HepG2 (cell line): ENCODE results near the gene PLCB1. TPM values are rescaled to one million over a fixed set of nuclear protein-coding genes. Genes with fewer than 3 reads are reported as not detected.

Source experiments
- CSRNP2 ChIP-seq: sonication (generic); formaldehyde crosslinking; conservative IDR thresholded peaks from 2 replicates; pipeline ENCODE4 v1.8.0; 2022; ENCODE audit warnings: low read depth, missing genetic modification reagents
- E2F5 ChIP-seq: sonication (generic); formaldehyde crosslinking; conservative IDR thresholded peaks from 2 replicates; pipeline ENCODE4 v1.4.0; 2020; ENCODE audit warnings: missing genetic modification reagents
- FOXC1 ChIP-seq: sonication (generic); formaldehyde crosslinking; IDR thresholded peaks from 2 replicates; pipeline ENCODE4 v1.8.0; 2022; ENCODE audit warnings: mild to moderate bottlenecking, missing genetic modification reagents, borderline replicate concordance
- GMEB1 ChIP-seq: sonication (generic); formaldehyde crosslinking; IDR thresholded peaks from 2 replicates; pipeline ENCODE4 v1.5.1; 2020; ENCODE audit warnings: missing genetic modification reagents, mild to moderate bottlenecking, borderline replicate concordance
- HMGXB3 ChIP-seq: sonication (generic); formaldehyde crosslinking; IDR thresholded peaks from 2 replicates; pipeline ENCODE4 v1.4.0; 2020; ENCODE audit warnings: missing genetic modification reagents, borderline replicate concordance
- HNRNPUL1 ChIP-seq: fragments of 200-400 bp; formaldehyde crosslinking; IDR thresholded peaks from 2 replicates; pipeline ENCODE4 v1.6.1; 2017; ENCODE audit warnings: low read depth, mild to moderate bottlenecking, low read length, moderate library complexity
- ISL2 ChIP-seq: sonication (generic); formaldehyde crosslinking; IDR thresholded peaks from 2 replicates; pipeline ENCODE4 v1.5.0; 2020; ENCODE audit warnings: missing genetic modification reagents
- JUN ChIP-seq: sonication (generic); formaldehyde crosslinking; IDR thresholded peaks from 2 replicates; pipeline ENCODE4 v1.4.0; 2020; ENCODE audit warnings: mild to moderate bottlenecking, missing genetic modification reagents
- MATR3 ChIP-seq: sonication (generic); formaldehyde crosslinking; IDR thresholded peaks from 2 replicates; pipeline ENCODE4 v1.4.0; 2020; ENCODE audit warnings: missing genetic modification reagents
- PRDM10 ChIP-seq: sonication (generic); formaldehyde crosslinking; IDR thresholded peaks from 2 replicates; pipeline ENCODE4 v1.4.0; 2020; ENCODE audit warnings: low read depth, missing genetic modification reagents
- U2AF1 ChIP-seq: fragments of 200-400 bp; formaldehyde crosslinking; optimal IDR thresholded peaks from 2 replicates; pipeline ENCODE3; 2017; ENCODE audit warnings: mild to moderate bottlenecking, low read depth, low read length
- ZNF160 ChIP-seq: sonication (generic); formaldehyde crosslinking; IDR thresholded peaks from 2 replicates; pipeline ENCODE4 v1.8.0; 2022; ENCODE audit warnings: mild to moderate bottlenecking, inconsistent platforms, missing genetic modification reagents
- ZNF607 ChIP-seq: sonication (generic); formaldehyde crosslinking; IDR thresholded peaks from 2 replicates; pipeline ENCODE4 v1.5.1; 2020; ENCODE audit warnings: missing genetic modification reagents, mild to moderate bottlenecking, borderline replicate concordance
- ZNF670 ChIP-seq: sonication (generic); formaldehyde crosslinking; IDR thresholded peaks from 2 replicates; pipeline ENCODE4 v1.8.0; 2022; ENCODE audit warnings: mild to moderate bottlenecking, missing genetic modification reagents, borderline replicate concordance
- polyA plus RNA-seq, 8 experiments: library from polyadenylated mRNA; depleted of rRNA in 3 of 8; stranded (reverse) in 7 of 8; unstranded in 1 of 8; fragments of >200 nt; fragmentation: Illumina TruSeq in 4 of 8; extraction: Trizol in 4 of 8; gene quantifications; 2 replicates each; pipeline versions ENCODE4 v1.2.1 to v1.2.3, GENCODE V29; 2011 to 2016; ENCODE audit warnings: low read depth in 4 of 8, missing spikeins in 1 of 8, mixed read lengths in 1 of 8; ENCODE audit not compliant: insufficient read depth in 1 of 8
- total RNA-seq, 5 experiments: library from RNA; depleted of rRNA; stranded (reverse); fragments of >200 nt; fragmentation: Illumina TruSeq; extraction: Trizol; gene quantifications; 2 replicates each; pipeline ENCODE4 v1.2.3, GENCODE V29; 2016; ENCODE audit warnings: low read depth in 1 of 5

The PLCB1 gene
- total and polyA plus RNA-seq, 2 of the 13 experiments (the other 11 are each of a cell fraction or from before 2014, with no cell fraction given) = 42.4 to 55.9 TPM

GRCh38 chr20:8132484-8133309, 631 bp downstream of the PLCB1 start (continued):
- TF ChIP-seq PRDM10 (CRISPR knock-in tag) (0 out of 2 replicates have a peak, but pooled peaks have one; percentile 47), ZNF670 (CRISPR knock-in tag) (0 out of 2 replicates have a peak, but pooled peaks have one; percentile 37), MATR3 (CRISPR knock-in tag) (no peak), E2F5 (0 out of 2 replicates have a peak, but pooled peaks have one; percentile 24), HNRNPUL1 (no peak), ISL2 (CRISPR knock-in tag) (0 out of 2 replicates have a peak, but pooled peaks have one; percentile 4), CSRNP2 (no peak), FOXC1 (CRISPR knock-in tag) (no peak), ZNF607 (peak; percentile 80), U2AF1 (no peak), ZNF160 (CRISPR knock-in tag) (no peak), GMEB1 (CRISPR knock-in tag) (no peak), JUN (CRISPR knock-in tag) (no peak), HMGXB3 (CRISPR knock-in tag) (no peak)
